K562 (cell line): Measurements from ENCODE around the gene PARD3B. TPM values are rescaled to one million over a fixed set of nuclear protein-coding genes. Genes with fewer than 3 reads are reported as not detected.

Experiments
- ATAC-seq: fragments of 200-7000 bp; cut with Tn5 transposase; 3 replicates; pipeline ENCODE4 v1.9.1; 2020; ENCODE audit warnings: moderate library complexity
- BruUV-seq: library from RNA; stranded (reverse); fragments of 400-500 nt; replicated peaks from 2 replicates; lab custom pipeline; 2021; lab: Mats Ljungman, UMichigan
- CTCF ChIA-PET: fragments of 300-600 bp; formaldehyde crosslinking; extraction: SDS; loops from one replicate; lab custom pipeline; 2021; ENCODE audit warnings: low intra/inter-chr PET ratio; lab: Yijun Ruan, JAX
- POLR2A ChIA-PET: fragments of 300-600, 350-650 bp; sonication (Branson Sonifier 250); formaldehyde crosslinking; extraction: SDS; loops from one replicate; lab custom pipeline; 2021; ENCODE audit warnings: antibody characterized with exemption, inconsistent platforms; lab: Yijun Ruan, JAX
- DNase-seq, 4 experiments: peaks; one replicate each; pipeline versions ENCODE4 v3.0.0 to v3.0.0-alpha.2; 2011 to 2018; ENCODE audit warnings: low spot score in 3 of 4, mixed read lengths in 3 of 4; ENCODE audit errors: extremely low read depth in 1 of 4
- FAIRE-seq: peaks from 2 replicates; lab custom pipeline; 2011; peaks lifted over from hg19 to GRCh38; lab: Jason Lieb, UNC
- H2AFZ ChIP-seq: 2 replicates; pipeline ENCODE4 v1.6.0; 2011; ENCODE audit warnings: low read depth, low read length, control low read depth, inconsistent platforms
- H3K27ac ChIP-seq: fragments of 200-600 bp; 3 replicates; pipeline ENCODE4 v1.8.0; 2011; ENCODE audit warnings: low read depth, mild to moderate bottlenecking, control low read depth, inconsistent platforms, low read length, moderate library complexity, mixed read lengths; ENCODE audit errors: extremely low read depth
- H3K27me3 ChIP-seq, 2 experiments: fragments of 300-600 bp in 1 of 2; 2 replicates in 1 of 2; 3 replicates in 1 of 2; pipeline versions ENCODE4 v1.6.0 to v1.8.0; 2011; ENCODE audit warnings: inconsistent platforms in 2 of 2, low read length in 2 of 2, mild to moderate bottlenecking in 1 of 2, mixed read lengths in 1 of 2, moderate library complexity in 1 of 2; ENCODE audit not compliant: control insufficient read depth in 2 of 2, insufficient read depth in 2 of 2
- H3K36me3 ChIP-seq: fragments of 300-600 bp; 3 replicates; pipeline ENCODE4 v1.8.0; 2011; ENCODE audit warnings: mild to moderate bottlenecking, low read length, inconsistent platforms; ENCODE audit not compliant: control insufficient read depth, insufficient read depth
- H3K4me1 ChIP-seq, 2 experiments: fragments of 200-600 bp in 1 of 2; replicated peaks in 1 of 2; 2 replicates in 1 of 2; 3 replicates in 1 of 2; pipeline versions ENCODE4 v1.5.1 to v1.8.0; 2011; ENCODE audit warnings: inconsistent platforms in 2 of 2, low read length in 2 of 2, mild to moderate bottlenecking in 1 of 2, mixed read lengths in 1 of 2, moderate library complexity in 1 of 2; ENCODE audit not compliant: control insufficient read depth in 2 of 2, insufficient read depth in 2 of 2
- H3K4me2 ChIP-seq: 2 replicates; pipeline ENCODE4 v1.6.1; 2011; ENCODE audit warnings: low read length, control low read depth, inconsistent platforms, mixed read lengths; ENCODE audit not compliant: insufficient read depth
- H3K4me3 ChIP-seq: fragments of 200-600 bp; sonication (generic), shearing (Covaris generic); 2 replicates; pipeline ENCODE4 v1.5.1; 2016; ENCODE audit warnings: control low read depth, inconsistent platforms
- H3K79me2 ChIP-seq: fragments of 200-600 bp; 3 replicates; pipeline ENCODE4 v1.8.0; 2011; ENCODE audit warnings: low read length, inconsistent platforms; ENCODE audit not compliant: control insufficient read depth, insufficient read depth
- H3K9ac ChIP-seq, 2 experiments: 2 replicates each; pipeline versions ENCODE4 v1.6.0 to v1.6.1; 2011; ENCODE audit warnings: low read depth in 2 of 2, low read length in 2 of 2, control low read depth in 1 of 2, inconsistent platforms in 1 of 2, mild to moderate bottlenecking in 1 of 2, mixed read lengths in 1 of 2; ENCODE audit not compliant: insufficient read depth in 1 of 2
- H3K9me1 ChIP-seq: one replicate; pipeline ENCODE4 v1.6.0; 2011; ENCODE audit warnings: inconsistent platforms, mild to moderate bottlenecking, low read length, moderate library complexity; ENCODE audit not compliant: control insufficient read depth, insufficient read depth
- H3K9me3 ChIP-seq: replicated peaks from 2 replicates; pipeline ENCODE4 v1.5.1; 2011; ENCODE audit warnings: low read depth, low read length, inconsistent platforms; ENCODE audit not compliant: control insufficient read depth, insufficient read depth
- H4K20me1 ChIP-seq: replicated peaks from 2 replicates; pipeline ENCODE4 v1.6.1; 2011; ENCODE audit warnings: low read length, inconsistent platforms, mixed read lengths; ENCODE audit not compliant: control insufficient read depth, insufficient read depth
- FIP1L1 ChIP-seq: fragments of 200-400 bp; formaldehyde crosslinking; IDR thresholded peaks from 2 replicates; pipeline ENCODE4 v1.6.1; 2018; ENCODE audit warnings: mild to moderate bottlenecking, low read depth, low read length; ENCODE audit not compliant: poor library complexity, severe bottlenecking
- MEF2A ChIP-seq: IDR thresholded peaks from 2 replicates; pipeline ENCODE4 v1.6.1; 2011; ENCODE audit warnings: low read depth, mild to moderate bottlenecking, low read length, moderate library complexity; ENCODE audit not compliant: control insufficient read depth
- NFIX ChIP-seq: fragments of 250-450 bp; sonication (Bioruptor Pico); IDR thresholded peaks from 2 replicates; pipeline ENCODE4 v1.4.0; 2020; ENCODE audit warnings: low read depth, mild to moderate bottlenecking, moderate library complexity
- NR2C2 ChIP-seq, 2 experiments: fragments of 200-800 bp in 1 of 2; sonication (Bioruptor generic) in 1 of 2; sonication (generic) in 1 of 2; formaldehyde crosslinking in 1 of 2; IDR thresholded peaks; 2 replicates each; pipeline versions ENCODE4 v1.6.1 to v1.8.0; 2016 to 2022; ENCODE audit warnings: mild to moderate bottlenecking in 1 of 2, missing compliant biosample characterization in 1 of 2, missing genetic modification characterization in 1 of 2, missing genetic modification reagents in 1 of 2
- TRIM24 ChIP-seq, 2 experiments: fragments of 450-650 bp; IDR thresholded peaks; 2 replicates each; pipeline ENCODE4 v1.6.1; 2016
- TRIM28 ChIP-seq: fragments of 450-650 bp; IDR thresholded peaks from 2 replicates; pipeline ENCODE4 v1.6.1; 2017
- ZNF165 ChIP-seq: fragments of 250-450 bp; sonication (Bioruptor Pico); IDR thresholded peaks from 2 replicates; pipeline ENCODE4 v1.4.0; 2020; ENCODE audit warnings: borderline replicate concordance
- ZNF274 ChIP-seq: IDR thresholded peaks from 2 replicates; pipeline ENCODE4 v1.6.1; 2011; ENCODE audit warnings: low read depth, mild to moderate bottlenecking, low read length, moderate library complexity, borderline replicate concordance
- ZNF77 ChIP-seq: fragments of 250-450 bp; sonication (Bioruptor Pico); IDR thresholded peaks from 2 replicates; pipeline ENCODE4 v1.5.0; 2020
- WGBS: fragments of 100-300 bp; shearing (Covaris generic); methylation state at CpG from one replicate; pipeline ENCODE4 v1.1.6; 2016; ENCODE audit warnings: low coverage, mixed read lengths; ENCODE audit not compliant: insufficient coverage; ENCODE audit errors: missing lambda C conversion rate; 5-methylcytosine and 5-hydroxymethylcytosine counted together
- in situ Hi-C: fragments of 300-500 bp; cut with MboI; formaldehyde crosslinking; loops from 4 replicates; pipeline ENCODE4 v1.15.0; 2018; ENCODE audit warnings: inconsistent platforms, mixed read lengths
- intact Hi-C: fragments of 100-400 bp; cut with micrococcal nuclease; formaldehyde crosslinking; loops from 2 replicates; pipeline ENCODE4 v1.14.2; 2022
- polyA plus RNA-seq, 8 experiments: library from polyadenylated mRNA; depleted of rRNA in 4 of 8; stranded (reverse) in 5 of 8; unstranded in 3 of 8; fragments of >200 nt; fragmentation: Nextera tagmentation in 2 of 8; fragmentation: Illumina TruSeq in 1 of 8; extraction: Ambion mirVana in 2 of 8; extraction: Trizol in 1 of 8; gene quantifications; 2 replicates each; pipeline versions ENCODE4 v1.2.1 to v1.2.3, GENCODE V29; 2011 to 2014; ENCODE audit warnings: inconsistent platforms in 1 of 8, missing spikeins in 1 of 8
- total RNA-seq, 7 experiments: library from RNA; depleted of rRNA in 6 of 7; stranded (reverse); fragments of >200 nt in 6 of 7; fragmentation: Illumina TruSeq in 2 of 7; extraction: Trizol in 2 of 7; gene quantifications; 2 replicates each; pipeline versions ENCODE4 v1.2.1 to v1.2.3, GENCODE V29; 2011 to 2021; ENCODE audit warnings: low replicate concordance in 1 of 7
- TF ChIP-seq, protein P1 (sequence below): fragments of 250-450 bp; sonication (Bioruptor Pico); IDR thresholded peaks from 2 replicates; pipeline ENCODE4 v1.4.0; 2020; ENCODE audit warnings: borderline replicate concordance
- TF ChIP-seq, protein P2 (sequence below): IDR thresholded peaks from 2 replicates; pipeline ENCODE4 v1.6.1; 2011; ENCODE audit warnings: borderline replicate concordance, low read depth, mild to moderate bottlenecking, moderate library complexity, low read length; ENCODE audit not compliant: insufficient read depth, poor library complexity, severe bottlenecking

PARD3B gene
- total and polyA plus RNA-seq, 9 of the 15 experiments (the other 6 are each of a cell fraction or from before 2014, with no cell fraction given), result 0.15 to 3.0 (median 1.1) TPM

DNA sequence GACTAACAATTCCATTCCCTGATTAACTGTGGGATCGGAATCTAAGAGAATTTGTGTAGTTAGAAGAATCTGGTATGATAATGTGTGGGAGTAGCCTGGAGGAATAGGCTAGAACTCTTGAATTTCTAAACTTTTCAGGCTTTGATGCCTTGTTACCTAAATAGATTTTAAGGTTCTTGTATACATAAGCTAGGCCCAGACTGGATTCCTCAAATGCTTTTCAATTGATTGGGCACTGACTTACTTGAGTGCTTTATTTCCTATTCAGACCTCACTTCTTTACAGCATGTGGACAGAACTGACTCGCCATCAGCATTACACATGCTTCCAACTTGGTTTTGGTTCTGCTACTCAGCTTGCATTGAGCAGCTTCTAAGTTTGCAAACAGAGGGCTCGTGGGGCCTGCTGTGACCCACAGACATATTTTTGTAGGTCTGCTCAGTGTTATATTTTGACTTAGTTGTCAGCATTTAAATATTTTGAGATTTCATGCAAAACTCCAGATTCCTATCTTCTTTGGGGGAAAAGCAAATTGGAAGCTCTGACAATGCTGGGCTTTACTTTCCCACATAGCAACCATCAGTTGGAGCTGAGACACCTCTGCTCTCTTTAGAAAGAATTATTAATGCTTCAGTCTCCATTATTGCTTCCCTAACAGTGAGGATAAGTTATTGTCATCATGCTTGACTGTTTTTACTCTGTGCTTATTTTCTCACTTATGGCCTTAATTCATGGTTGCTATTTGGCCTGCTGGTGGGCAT, 5.7 kb downstream of the PARD3B start:
- DNase-seq, result no peak
- no peak for TF ChIP-seq TRIM28
- TF ChIP-seq, protein P1, sequence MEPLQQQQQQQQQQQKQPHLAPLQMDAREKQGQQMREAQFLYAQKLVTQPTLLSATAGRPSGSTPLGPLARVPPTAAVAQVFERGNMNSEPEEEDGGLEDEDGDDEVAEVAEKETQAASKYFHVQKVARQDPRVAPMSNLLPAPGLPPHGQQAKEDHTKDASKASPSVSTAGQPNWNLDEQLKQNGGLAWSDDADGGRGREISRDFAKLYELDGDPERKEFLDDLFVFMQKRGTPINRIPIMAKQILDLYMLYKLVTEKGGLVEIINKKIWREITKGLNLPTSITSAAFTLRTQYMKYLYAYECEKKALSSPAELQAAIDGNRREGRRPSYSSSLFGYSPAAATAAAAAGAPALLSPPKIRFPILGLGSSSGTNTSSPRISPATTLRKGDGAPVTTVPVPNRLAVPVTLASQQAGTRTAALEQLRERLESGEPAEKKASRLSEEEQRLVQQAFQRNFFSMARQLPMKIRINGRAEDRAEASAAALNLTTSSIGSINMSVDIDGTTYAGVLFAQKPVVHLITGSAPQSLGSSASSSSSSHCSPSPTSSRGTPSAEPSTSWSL (CRISPR knock-in tag), result no peak
- TF ChIP-seq, all 486 proteins: peak for 0
- intact Hi-C loops, result no loop called here
- in situ Hi-C loops, result no loop called here
- no peak for ATAC-seq
- Histone ChIP-seq H3K9me3 (no peaks in the 10 kb centered on the region), H3K4me2 (no peak overlapping the region), H3K9ac (no peak overlapping the region), H3K4me1 (peaks cover 0 to 6% of the 10 kb centered on the region in 2 experiments; a peak in 2 of 5 replicates), H3K27me3 (no peaks in the 10 kb centered on the region), H3K79me2 (no peaks in the 10 kb centered on the region; the same call in 2 of the 3 replicates), H2AFZ (no peak overlapping the region), H3K9me1 (no peaks in the 10 kb centered on the region), H3K4me3 (no peak overlapping the region), H3K27ac (no peak overlapping the region), H4K20me1 (no peaks in the 10 kb centered on the region), H3K36me3 (no peaks in the 10 kb centered on the region)
- FAIRE-seq, result no peak
- no TSS peak for BruUV-seq
- POLR2A ChIA-PET, result interaction anchor here (0.6 to 1.1 kb wide), 2 partner anchors 10 to 1312 kb away, joined by 4 read pairs; partner anchors contain the start of gene CYP20A1
- WGBS, result 53% methylated on average over 3 of the region's 3 CpGs
- CTCF ChIA-PET, result no interaction called here

DNA sequence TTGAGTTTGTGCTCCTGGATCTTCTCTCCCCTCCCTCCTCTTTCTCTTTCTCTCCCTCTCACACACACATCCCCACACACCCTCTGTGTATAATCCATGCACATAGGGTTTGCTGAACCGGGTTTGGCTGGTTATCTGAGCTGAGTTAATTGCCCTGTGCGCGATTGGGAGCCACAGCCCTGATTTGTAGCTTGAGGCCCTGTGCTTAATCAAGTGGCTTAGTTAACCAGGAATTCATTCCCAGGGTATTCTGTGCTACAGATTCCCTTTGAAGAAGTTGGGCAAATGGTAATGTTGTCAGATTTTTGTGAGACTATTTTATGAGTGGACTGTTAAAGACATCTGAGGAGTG, 6.2 kb downstream of the PARD3B start:
- DNase-seq (no peak), FAIRE-seq (no peak), ATAC-seq (no peak)
- no peaks in the 10 kb centered on the region for H3K9me3 ChIP-seq
- H3K4me3 ChIP-seq, result no peak overlapping the region
- no peaks in the 10 kb centered on the region for H3K9me1 ChIP-seq
- H3K36me3 ChIP-seq, result no peaks in the 10 kb centered on the region
- 13% methylated on average over 3 of the region's 3 CpGs for WGBS
- no peaks in the 10 kb centered on the region; the same call in 2 of the 3 replicates for H3K79me2 ChIP-seq
- H4K20me1 ChIP-seq, result no peaks in the 10 kb centered on the region
- H3K4me1 ChIP-seq, result 0 out of 5 replicates have a peak, but pooled peaks cover 0 to under 1% of the 10 kb centered on the region in 2 experiments
- no peak overlapping the region for H3K4me2 ChIP-seq
- H3K9ac ChIP-seq, result no peak overlapping the region
- ChIA-PET POLR2A (interaction anchor here (1.1 kb wide), 1 partner anchor 10 kb away, joined by 4 read pairs; no protein-coding TSS in a partner anchor), CTCF (no interaction called here)
- no TSS peak for BruUV-seq
- in situ Hi-C loops, result no loop called here
- no peaks in the 10 kb centered on the region for H3K27me3 ChIP-seq
- intact Hi-C loops, result no loop called here
- H2AFZ ChIP-seq, result no peak overlapping the region
- no peak overlapping the region for H3K27ac ChIP-seq
- no peak for TF ChIP-seq ZNF274
- TF ChIP-seq, protein P2, sequence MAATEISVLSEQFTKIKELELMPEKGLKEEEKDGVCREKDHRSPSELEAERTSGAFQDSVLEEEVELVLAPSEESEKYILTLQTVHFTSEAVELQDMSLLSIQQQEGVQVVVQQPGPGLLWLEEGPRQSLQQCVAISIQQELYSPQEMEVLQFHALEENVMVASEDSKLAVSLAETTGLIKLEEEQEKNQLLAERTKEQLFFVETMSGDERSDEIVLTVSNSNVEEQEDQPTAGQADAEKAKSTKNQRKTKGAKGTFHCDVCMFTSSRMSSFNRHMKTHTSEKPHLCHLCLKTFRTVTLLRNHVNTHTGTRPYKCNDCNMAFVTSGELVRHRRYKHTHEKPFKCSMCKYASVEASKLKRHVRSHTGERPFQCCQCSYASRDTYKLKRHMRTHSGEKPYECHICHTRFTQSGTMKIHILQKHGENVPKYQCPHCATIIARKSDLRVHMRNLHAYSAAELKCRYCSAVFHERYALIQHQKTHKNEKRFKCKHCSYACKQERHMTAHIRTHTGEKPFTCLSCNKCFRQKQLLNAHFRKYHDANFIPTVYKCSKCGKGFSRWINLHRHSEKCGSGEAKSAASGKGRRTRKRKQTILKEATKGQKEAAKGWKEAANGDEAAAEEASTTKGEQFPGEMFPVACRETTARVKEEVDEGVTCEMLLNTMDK, result no peak
- no peak for TF ChIP-seq ZNF165 (CRISPR knock-in tag)
- no peak for TF ChIP-seq NR2C2 (CRISPR knock-in tag; IDR thresholded peaks at IDR 0.05)
- no peak for TF ChIP-seq NR2C2 (tag; IDR thresholded peaks at IDR 0.05)
- no peak for TF ChIP-seq MEF2A
- TF ChIP-seq FIP1L1, result no peak
- TF ChIP-seq TRIM24 (IDR thresholded peaks at IDR 0.05), result no peak
- TF ChIP-seq NFIX (CRISPR knock-in tag), result no peak
- TF ChIP-seq ZNF77, result no peak
